GM19467 (cell line): ENCODE data around the gene CFAP97.
"Not testable (repeated sequence)": the region's sequence is repeated elsewhere in the genome, so short reads cannot be mapped to it uniquely, and the experiment has no call there.

ENCODE experiments used
- ATAC-seq: cut with Tn5 transposase; IDR thresholded peaks from one replicate; pipeline ENCODE4 v1.9.1; 2021; ENCODE audit warnings: mild to moderate bottlenecking, moderate library complexity; ENCODE audit not compliant: unreplicated experiment

The CFAP97 gene

DNA sequence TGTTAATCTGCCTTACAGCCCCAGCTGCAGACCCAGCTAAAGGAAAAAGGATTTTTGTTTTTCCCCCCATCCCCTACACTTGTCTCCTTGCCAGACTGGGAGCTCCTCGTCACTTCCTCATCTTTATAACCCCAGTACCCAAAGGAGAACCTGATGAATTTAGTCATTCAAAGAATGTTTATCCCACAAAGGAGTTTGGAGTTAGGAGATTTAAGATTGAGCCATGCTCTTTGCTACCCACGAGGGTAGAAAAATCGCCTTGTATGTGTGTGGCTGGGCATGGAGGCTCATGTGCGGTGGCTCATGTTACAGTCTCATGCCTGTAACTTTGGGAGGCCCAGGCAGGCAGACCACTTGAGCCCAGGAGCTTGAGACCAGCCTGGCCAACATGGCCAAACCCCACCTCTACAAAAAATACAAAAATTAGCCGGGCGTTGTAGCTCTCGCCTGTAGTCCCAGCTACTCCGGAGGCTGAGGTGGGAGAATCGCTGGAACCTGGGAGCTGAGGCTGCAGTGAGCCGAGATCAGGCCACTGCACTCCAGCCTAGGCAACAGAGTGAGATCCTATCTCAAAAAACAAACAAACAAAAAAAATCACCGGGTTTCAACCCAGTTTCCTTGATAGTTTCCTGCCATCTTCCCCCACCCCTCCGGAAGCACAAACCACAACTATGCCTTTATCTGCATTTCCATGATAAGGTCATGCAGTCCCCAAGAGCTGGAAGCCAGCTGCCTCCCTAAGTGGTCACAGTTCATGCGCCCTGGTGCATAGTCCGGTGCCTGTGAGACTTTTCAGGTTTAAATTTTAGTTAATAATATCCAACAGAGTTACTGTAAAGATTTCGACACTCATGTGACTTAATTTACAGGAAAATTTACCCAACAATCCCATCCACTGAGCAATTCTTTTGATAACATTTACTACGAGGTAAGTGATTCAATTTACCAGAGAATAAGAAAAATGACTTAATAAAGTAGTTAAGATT, 1.5 kb downstream of the CFAP97 start:
- no peak for ATAC-seq

DNA sequence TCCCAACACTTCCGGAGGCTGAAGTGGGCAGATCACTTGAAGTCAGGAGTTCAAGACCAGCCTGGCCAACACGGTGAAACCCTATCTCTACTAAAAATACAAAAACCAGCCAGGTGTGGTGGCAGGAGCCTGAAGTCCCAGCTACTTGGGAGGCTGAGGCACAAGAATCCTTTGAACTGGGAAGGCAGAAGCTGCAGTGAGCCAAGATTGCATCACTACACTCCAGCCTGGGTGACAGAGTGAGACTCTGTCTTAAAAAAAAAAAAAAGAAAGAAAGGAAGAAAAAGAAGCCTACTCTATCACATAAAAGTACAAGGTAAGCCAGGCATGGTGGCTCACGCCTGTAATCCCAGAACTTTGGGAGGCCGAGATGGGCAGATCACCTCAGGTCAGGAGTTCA, 5.6 kb downstream of the CFAP97 start:
- ATAC-seq, result not testable (repeated sequence)

DNA sequence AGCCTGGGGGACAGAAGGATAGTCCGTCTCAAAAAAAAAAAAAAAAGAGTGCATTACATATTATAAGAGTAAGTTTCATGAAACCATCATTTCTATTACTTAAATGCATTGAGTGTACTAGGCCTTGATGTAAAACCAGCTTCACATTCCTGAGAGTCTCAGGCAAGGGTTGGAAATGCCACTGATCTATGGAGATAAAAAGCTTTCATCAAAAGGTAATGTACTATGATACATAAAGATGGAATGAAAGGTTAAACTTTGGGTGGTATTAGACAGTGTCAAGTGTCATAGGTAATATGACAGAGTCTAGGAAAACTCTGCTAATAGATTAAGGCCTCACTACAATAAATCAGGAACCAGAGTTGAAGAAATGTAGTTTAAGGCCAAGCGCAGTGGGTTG, 7.4 kb downstream of the CFAP97 start:
- ATAC-seq, result no peak

DNA sequence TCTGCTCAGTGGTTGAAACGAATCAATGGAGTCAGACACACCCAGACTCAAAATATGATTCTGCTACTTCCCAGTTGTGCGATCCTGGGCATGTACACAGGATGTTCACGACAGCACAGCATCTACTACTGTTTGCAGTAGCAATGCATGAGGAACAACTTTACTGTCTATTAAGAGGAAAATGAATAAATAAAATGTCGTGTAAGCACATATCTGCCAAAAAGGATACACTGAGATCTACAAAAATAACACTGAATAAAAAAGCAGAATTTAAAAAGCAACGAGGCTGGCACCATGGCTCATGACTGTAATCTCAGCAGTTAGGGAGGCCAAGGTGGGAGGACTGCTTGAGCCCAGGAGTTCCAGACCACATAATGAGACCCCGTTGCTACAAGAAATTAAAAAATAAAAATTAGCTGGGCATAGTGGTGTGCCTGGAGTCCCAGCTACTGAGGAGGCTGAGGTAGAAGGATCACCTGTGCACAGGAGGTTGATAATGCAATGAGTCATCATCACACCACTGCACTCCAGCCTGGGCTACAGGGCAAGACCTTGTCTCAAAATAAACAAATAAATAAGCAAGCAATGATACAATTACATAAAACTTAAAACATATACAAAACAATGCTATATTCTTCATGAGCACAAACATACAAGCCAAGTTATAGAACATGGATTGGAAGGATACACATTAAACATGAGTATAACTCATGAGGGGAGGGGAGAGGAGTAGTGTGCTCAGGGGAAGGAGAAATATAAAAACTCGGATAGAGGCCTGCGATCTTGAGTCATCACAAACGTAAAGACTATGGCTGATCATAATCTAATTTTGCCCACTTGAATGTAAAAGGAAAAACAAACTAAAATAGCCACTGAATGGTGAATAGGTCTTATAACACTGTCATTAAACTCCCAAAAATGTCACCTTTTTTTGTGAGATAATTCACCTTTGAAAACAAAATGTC, 8.6 kb downstream of the CFAP97 start:
- no peak for ATAC-seq

DNA sequence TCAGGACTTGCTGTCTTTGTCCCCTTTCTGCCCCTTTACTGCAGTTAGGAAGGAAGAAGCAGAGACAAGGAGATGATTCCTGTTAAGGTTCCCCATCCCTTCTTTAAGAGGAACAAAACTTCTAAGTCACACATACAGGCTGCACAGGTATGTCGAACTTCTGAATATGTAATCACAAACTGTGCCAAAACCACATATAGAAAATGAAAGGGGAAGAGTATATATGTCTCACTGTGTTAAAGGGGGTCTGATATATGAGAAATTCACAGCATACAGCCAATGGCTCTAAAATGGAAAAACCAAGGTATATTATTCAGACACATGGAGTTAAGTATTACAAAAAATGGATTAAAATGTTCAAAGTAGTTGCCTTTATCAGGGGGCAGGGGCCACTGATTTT, 11.7 kb downstream of the CFAP97 start:
- peak; percentile 81 for ATAC-seq

DNA sequence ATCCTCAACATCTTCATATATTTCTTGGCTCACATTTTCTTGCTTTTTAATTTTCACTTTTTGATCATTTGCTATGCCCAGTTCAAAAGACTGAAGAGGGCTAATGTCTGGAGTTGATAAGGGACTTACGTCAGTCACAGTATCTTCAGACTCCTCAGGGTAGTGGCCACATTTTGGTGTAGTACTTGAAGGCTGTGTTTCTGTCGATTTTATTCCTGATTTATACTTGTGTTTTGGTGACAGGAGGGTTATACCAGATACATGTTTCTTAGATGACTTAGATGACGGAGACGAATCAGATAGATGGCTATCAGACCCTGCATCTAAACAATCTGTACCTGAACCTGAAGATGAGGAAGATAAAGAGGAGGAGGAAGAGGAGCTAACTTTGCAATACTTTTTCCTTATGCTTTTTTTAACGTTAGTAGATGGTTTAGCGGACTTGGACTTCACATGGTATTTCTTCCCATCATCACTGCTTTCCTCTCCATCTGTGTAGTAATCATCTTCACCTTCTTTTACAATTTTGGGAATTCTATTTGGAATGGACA, 13.4 kb downstream of the CFAP97 start:
- ATAC-seq, result no peak

DNA sequence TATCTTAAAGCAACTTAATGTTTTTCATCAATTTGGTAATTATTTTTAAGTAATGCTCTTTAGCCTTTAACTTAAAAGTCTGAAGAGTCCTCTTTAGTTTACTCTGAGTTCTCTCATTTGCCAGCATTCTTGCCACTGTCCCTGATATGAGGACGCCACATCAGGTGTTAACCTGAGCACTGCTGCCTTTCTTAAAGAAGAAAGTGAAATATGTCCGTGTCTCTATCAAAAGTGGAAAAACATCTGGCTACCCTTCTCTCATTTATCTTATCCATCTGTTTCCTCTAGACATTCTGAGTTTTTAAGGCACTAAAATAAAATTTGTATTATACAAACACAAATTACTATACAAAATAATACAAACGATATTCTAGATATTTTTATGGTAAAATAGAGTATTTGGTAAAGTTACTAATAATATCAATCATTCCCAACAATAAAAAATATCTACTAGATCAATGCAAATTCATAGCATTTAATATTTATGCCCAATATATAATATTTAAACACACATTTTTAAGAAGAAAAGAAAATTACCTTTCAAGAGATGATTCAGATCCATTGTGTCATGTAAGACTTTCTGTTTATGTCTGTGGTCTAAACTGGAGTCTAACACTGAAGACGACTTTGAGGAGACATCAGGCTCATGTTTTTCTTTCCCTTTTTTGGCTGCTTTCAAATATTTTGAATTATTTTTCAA, 14.0 kb downstream of the CFAP97 start:
- ATAC-seq, result no peak

DNA sequence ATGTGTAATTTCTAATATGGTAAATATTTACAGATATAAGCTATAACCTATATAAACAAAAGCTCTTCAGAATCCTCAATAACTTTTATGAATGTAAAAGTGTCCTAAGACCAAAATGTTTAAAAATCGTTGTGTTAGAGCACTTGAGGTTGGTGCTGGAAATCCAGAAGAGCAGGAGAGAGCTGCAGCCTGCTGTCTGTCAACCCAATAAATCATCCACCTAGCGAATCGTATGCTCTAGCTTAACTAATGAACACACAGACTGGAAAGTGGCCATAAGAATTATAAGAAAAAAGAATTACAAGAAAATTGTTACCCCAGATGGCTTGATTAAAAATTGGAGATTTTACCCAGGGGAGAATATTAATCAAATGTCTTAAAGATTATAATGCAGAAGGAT, 17.0 kb downstream of the CFAP97 start:
- no peak for ATAC-seq

DNA sequence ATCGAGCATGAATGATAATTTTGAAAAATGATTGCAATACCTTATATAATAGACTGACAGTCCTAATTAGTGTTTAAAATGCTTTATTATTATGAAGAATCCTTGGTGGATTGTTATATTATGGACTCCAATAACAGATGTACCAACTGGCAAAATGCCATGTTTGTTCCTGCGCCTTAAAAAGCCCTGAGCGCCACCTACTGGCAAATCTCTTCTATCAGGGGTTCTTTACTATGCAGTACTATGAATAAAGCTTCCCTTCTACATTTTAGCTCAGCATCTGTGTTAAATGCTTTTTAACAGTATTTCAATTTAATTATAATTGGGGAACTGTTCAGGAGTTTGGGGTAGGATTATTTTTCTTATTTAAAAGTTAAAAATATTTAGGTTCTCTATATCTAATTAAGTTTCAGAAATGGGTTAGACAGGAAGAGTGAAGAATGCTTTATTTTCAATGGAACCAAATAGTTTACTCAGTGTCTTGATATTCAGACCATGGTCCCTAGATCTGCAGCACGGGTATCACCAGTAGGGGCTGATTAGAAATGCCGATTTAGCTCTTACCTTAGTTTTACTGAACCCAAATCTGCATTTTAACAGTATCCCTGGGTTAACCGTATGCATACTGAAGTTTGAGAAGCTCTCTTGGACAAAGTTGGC, 20.0 kb downstream of the CFAP97 start:
- no peak for ATAC-seq

DNA sequence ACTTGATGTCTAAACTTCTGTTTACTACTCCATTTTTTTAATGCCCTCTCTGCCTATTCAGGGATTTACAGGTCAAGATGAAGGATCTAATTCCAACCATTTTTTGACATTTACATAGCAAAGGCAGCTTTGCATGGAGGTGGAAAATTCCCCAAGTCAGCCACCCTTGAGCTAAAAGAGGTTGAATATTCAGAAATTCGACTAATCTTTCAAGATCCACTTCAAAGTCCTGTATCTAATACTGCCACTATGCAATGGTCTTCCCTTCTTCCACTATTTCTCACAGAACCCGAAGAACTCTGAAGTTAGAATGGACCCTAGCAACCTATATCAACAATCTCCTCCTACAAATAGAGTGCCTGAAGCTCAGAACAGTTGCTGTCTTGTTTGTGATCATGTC, 21.6 kb downstream of the CFAP97 start:
- ATAC-seq, result no peak

DNA sequence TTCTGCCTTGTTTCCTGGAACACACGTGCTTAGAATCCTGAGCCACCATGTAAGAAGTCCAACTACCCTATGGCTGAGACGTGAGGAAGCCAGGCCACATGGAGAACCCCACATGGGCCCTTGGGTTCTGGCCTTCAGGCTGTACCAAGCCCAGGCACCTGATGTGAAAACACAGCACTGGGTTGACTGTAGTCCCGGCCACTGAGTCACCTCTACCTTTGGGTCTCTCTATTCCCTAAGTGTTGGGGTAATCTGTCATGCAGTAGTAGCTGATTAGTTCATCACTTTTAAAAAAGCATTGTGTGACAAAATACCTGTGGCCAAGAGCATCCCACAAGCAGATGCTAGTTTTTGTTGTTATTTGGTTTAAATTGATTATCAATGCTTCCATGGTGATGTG, 24.3 kb downstream of the CFAP97 start:
- ATAC-seq, result no peak

DNA sequence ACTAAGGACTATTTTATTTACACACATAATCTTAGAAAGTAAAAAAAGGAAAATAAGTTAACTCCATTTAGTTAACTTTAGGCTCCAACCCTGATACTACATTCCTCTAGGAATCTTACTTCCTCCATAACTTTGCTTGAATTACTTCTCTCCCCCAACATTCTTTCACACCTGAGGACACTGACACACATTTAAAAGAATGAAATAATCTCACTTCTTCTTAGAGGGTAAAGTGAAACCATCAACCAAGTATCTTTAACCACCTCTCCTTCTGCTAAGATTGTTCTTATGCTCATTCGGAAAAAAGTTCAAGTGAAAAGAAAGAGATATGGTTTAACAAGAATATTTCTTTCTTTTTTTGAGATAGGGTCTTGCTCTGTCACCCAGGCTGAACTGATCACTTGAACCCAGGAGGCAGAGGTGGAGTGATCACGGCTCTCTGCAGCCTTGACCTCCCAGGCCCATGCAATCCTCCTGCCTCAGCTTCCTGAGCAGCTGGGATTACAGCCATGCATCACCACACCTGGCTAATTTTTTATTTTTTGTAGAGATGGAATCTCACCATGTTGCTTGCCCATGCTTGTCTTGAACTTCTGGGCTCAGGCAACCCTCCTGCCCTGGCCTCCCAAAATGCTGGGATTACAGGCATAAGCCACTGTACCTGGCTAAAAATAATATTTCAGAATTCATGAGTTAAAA, 32.3 kb downstream of the CFAP97 start:
- peak; percentile 62 for ATAC-seq

DNA sequence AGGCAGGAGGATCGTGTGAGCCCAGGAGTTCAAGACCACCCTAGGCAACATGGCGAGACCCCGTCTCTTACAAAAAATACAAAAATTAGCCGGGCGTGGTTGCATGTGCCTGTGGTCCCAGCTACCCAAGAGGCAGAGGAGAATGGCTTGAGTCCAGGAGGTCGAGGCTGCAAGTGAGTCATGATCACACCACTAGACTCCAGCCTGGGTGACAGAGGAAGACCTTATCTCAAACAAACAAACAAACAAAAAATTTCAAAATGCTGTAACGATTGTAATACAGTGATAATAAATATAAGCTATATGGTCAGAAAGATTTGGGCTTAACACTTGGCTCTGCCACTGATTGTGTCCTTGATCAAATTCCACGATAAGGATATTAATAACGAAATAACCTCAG, 36.6 kb downstream of the CFAP97 start:
- ATAC-seq, result no peak

DNA sequence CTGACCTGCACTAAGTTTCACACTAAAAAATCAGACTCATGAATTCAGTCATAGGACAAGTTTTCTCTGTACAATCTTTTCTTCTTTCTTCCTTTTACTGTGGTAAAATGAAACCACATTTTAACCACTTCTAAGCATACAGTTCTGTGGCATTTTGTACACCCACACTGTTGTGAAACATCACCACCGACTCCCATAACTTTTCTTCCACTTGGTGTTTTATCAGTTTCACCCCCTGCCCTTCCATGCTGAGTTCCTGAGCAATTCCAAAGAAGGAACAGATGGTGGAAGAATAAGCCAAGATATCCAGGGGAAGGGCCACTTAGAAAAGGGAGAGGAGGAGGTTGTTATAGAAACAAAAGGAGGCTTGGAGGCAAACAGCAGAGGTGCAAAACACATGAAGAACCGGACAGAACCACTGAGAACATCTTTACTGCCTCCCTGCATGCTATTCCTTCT, 38.2 kb downstream of the CFAP97 start:
- peak; percentile 88 for ATAC-seq

DNA sequence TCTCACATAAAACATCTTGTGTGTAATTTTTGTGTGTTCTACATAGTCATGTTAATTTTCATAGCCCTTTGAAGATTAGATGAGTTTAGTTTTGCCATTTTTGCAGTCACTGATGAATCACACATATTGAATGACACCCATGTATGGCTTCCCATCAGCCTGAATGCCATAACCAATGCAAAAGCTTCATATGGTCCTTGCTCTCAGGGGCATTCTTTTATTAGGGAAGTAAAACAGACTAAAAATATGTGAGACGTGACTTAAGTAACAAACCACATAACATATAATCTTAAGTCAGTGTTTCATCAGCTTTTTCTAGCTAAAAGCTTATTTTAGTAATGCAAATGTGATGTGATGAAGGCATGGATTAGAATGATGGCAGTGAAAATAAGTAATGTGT, 52.5 kb downstream of the CFAP97 start:
- no peak for ATAC-seq

DNA sequence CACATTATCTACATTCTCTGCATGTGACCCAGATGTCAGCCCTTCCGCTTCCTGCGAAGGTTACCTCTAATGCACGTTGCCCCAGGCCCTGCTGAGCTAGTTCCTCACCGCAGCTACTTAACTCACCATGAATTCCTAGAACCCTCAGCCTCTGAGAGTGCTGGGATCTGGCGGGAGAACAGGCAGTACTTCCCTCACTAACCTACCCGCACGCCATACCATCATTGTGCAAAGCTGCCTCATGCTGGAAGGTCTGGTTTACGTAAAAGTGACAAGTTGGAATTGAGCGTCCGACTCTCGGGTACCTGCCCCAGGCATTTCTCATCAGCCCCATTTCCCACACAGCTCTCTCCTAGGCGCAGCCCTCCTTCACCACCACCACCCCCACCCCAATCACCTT, 54.4 kb downstream of the CFAP97 start:
- ATAC-seq, result no peak

DNA sequence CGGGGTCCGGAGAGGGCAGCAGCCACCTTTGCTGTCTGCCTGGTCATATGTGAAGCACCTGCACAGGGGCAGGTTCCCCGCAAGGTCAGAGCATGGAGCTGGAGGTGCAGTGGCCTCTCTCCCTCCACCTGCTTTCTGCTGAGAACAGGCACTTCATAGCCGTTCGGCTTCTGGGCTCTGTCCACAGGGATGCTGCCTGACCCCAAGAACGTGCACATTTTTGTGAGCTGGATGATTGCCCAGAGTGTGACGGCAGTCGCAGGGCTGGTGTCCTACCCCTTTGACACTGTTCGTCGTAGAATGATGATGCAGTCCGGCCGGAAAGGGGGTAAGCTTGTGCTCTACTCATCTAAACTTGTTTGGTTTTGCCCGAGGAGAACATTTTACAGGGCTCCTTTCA, 58.2 kb downstream of the CFAP97 start:
- no peak for ATAC-seq

DNA sequence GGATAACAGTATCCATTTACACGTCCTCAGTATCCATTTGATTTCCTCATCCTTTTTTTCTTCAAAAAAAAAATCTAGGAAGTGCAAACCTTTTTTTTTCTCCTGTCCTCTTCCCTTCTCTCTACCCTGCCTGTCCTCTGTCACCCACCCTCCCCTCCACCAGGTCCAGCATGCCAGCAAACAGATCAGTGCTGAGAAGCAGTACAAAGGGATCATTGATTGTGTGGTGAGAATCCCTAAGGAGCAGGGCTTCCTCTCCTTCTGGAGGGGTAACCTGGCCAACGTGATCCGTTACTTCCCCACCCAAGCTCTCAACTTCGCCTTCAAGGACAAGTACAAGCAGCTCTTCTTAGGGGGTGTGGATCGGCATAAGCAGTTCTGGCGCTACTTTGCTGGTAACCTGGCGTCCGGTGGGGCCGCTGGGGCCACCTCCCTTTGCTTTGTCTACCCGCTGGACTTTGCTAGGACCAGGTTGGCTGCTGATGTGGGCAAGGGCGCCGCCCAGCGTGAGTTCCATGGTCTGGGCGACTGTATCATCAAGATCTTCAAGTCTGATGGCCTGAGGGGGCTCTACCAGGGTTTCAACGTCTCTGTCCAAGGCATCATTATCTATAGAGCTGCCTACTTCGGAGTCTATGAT, 59.1 kb downstream of the CFAP97 start:
- no peak for ATAC-seq

DNA sequence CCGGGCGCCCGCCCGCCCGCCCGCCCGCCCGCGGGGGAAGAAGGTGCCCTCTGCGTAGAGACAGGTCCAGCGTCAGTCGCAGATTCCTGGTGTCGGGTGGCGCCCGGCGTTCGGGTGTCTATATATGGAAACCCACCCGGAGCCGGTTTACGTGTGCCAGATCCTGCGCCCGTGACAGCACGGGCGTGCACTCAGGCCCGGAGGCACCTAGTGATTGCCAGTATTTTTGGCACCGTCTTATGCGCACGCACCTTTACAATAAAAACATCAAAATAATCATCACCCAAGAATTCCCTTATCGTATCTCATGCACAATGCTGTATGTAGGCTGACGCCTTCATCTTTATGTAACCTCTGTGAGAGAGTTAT, 60.2 kb downstream of the CFAP97 start:
- no peak for ATAC-seq
